HUDEP-2 (cell line): ENCODE data around the gene HNRNPF.
"Not testable (repeated sequence)": the region's sequence is repeated elsewhere in the genome, so short reads cannot be mapped to it uniquely, and the experiment has no call there.

Experiments
- DNase-seq, 76 experiments: peaks; one replicate each; lab custom pipeline; 2025; ENCODE audit not compliant: unreplicated experiment in 76 of 76; lab: John Stamatoyannopoulos, UW

Gene HNRNPF

DNA sequence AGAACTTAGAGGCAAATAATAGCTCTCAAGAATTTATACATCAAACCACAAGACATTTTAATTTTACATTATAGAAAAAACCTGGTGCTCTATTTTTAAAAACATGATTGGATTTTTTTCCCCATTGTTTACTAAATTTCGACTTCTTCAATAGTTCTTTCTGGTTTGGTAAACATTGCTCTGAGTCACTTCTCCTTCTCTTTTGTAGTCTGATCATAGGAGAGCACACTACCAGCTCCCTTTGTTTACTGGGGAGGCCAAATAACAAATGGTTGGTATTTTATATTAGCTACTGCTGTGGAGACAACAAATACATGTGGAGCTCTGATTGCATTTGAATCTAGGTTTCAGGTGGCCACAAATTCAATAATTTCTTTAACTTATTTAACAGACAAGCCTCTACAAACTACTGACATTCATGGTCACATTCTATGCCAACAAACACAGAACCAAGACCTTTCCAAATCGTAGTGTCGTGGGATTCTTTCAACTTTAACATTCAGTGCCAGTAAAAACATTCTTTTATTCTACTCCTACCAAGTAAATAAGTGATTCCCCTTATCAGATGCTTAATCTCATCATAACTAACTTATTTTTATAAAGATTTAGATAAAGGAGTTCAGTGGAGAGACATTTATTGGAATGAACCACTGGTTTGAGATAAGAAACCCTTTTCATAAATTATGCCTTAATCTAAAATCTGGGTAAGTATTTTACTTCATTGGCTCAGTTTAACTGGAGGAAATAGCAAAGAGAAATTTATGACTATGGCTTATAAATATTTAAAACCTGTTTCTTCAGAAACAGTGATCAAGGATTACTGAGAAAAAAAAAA, 55.3 kb downstream of the HNRNPF start:
- DNase-seq = no peak

GRCh38 chr10:43352951-43353350, 56.0 kb downstream of the HNRNPF start:
- no peak for DNase-seq

DNA sequence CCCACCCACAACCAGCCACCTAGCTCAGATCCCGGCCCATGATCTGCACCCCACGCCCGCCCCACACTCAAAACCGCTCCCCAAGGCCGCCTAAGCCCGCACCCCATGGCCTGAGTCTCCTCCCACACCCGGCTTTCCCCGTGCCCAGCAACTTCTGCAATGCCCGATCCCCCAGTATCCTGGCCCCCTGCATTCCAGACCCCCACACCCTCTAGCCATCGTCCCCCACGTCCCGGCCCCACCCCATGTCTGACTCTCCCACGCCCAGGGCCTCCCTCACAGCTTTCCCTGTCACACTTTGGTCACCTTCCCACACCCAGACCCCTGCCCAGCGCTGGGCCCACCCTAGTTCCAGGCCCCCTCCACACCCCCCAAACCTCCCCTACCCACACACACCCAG, 57.7 kb downstream of the HNRNPF start:
- DNase-seq = no peak

- DNase-seq = no peak
These were observed 58.3 kb downstream of the HNRNPF start for GRCh38 chr10:43350686-43351085.

GRCh38 chr10:43350156-43350555, 58.8 kb downstream of the HNRNPF start:
- no peak for DNase-seq

DNA sequence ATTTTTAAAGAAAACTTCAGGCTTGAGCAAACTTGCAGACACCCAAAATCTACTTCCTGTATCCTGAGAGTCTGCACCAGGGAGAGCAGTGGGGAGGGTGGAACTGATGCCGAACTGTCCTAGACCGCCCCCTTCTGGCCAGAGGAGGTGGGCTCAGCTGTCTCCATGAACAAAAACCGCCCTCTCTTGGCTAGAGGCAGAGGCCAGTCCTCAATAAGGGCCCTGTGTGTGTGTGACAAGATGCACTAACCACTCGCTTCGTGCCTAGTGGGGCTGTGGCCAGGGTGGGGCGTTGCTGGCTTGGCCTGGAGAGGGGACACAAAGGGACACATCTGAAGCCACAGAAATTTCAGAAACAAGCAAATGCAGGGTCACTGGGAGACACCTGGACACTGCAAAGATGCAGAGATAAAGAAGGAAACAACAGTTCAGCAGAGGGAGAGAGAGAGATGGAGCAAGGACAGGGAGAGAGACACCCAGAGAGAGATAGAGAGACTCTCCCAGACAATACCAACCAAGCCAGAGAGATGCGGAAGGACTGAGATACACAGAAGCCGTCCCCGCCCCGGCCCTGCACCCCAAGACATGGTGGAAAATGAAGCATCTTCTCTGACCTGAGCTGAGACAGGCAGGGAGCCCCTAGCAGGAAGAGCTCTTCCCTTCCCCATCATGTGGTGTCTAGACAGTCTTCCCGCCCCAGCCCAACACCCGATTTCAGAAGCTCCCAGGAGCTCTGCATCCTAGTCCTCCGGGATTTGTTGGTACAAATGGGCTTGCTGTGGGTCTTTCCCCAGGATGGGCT, 60.3 kb downstream of the HNRNPF start:
- peak in 73 of 76 experiments; percentile 18 to 91 (median 73) for DNase-seq

DNA sequence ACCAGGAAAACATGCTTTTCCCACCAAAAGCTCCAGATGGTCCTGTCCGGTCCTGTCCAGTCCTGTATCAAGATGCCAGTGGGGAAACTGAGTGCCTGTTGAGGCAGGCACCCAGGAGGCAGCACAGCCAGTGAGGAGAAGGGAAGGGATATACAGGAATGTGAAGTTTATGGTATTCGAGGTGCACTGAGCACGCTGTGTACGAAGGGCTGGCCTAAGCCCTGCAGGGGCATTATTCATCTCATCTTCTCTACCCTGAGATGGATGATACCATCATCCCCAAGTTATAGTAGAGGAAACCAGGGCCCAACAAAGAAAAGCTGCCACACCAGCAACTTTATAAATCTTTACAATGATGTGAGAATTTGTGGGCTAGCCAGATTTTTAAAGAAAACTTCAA, 61.0 kb downstream of the HNRNPF start:
- no peak for DNase-seq

GRCh38 chr10:43344051-43344450, 64.9 kb downstream of the HNRNPF start:
- no peak for DNase-seq

- no peak for DNase-seq
These were observed 65.9 kb downstream of the HNRNPF start for GRCh38 chr10:43343126-43343525.

GRCh38 chr10:43342279-43343125, 66.5 kb downstream of the HNRNPF start:
- DNase-seq = no peak

DNA sequence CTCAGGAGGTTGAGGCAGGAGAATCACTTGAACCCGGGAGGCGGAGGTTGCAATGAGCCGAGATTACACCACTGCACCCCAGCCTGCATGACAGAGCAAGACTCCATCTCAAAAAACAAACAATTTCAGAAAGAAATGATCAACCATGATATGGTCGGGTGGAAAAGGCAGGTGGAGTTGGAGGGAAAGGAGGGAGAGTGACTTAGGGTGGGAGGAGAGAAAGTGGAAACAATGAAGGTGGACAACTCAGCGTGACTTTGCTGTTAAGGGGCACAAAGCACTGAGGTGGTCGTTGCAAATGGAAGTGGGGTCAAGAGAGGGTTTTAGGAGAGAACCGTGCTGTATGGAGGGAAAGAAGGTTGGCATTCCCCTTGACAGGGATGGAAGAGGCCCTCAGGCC, 67.5 kb downstream of the HNRNPF start:
- no peak for DNase-seq

- no peak for DNase-seq
These were observed 68.4 kb downstream of the HNRNPF start for GRCh38 chr10:43340619-43341018.

DNA sequence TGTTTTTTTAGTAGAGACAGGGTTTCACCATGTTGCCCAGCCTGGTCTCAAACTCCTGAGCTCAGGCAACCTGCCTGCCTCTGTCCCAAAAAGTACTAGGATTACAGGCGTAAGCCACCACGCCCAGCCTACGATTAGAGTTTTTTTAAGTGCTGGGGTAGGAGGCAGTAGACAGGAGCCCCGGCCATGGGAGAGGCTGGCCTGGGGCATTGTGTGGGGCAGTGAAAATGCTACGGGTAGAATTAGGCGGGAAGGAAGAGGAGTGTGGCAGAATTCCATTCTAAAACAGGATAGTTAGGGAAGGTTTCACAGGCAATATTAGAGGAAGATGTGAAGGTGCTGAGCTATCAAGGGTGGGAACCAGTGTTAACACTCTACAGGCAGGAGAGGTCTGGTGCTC, 68.9 kb downstream of the HNRNPF start:
- DNase-seq = no peak

- DNase-seq = no peak
These were observed 69.8 kb downstream of the HNRNPF start for GRCh38 chr10:43339136-43339535.

GRCh38 chr10:43338117-43338516, 70.9 kb downstream of the HNRNPF start:
- DNase-seq = no peak

GRCh38 chr10:43337536-43337935, 71.5 kb downstream of the HNRNPF start:
- not testable (repeated sequence) for DNase-seq

DNA sequence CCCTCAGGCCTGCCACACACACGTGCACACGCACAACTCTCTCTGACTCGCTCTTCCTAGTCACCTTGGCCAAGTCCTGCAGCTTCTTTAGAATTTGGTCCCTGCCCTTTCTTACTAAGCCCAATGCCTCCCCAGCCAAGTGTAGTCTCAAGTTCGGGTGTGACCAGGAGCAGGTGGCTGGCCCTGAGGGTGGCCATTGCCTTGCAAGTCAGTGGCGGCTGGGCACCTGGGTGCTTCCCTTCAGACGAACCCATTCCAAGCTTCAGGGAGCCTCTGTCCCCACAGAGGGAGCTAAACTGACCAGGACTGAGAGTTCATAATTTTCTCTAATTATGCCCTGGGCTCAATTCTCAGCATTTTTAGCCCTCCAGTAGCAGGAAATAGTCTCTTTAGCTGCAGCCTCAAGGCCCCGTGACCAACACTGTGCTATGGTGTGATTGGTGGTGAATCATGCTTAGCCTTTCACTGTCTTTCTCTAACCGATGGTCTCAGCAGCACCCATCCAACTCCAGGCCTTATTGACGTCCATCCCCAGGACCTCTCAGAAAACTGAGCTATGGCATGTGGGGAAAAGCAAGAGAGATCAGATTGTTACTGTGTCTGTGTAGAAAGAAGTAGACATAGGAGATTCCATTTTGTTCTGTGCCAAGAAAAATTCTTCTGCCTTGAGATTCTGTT, 72.2 kb downstream of the HNRNPF start:
- no peak for DNase-seq

DNA sequence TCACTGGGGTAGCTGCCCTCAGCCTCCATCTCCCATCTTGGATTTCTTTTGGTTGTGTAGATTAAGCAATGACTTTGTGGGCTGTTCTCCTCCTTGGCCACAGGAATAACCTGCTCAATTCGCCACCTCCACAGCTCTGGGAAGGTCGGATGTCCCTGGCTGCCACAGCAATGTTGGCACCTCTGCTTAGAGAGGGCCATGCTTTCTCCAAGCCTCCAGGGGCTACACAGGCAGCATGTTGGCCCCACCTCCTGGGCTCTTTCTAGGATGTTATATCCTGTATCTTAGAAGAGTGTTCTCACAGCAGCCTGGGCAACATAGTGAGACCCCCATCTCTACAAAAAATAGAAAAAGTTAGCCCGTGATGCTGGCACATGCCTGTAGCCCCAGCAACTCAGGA, 72.9 kb downstream of the HNRNPF start:
- DNase-seq = no peak
